Measurements from ENCODE around the gene COL4A2.

DNA sequence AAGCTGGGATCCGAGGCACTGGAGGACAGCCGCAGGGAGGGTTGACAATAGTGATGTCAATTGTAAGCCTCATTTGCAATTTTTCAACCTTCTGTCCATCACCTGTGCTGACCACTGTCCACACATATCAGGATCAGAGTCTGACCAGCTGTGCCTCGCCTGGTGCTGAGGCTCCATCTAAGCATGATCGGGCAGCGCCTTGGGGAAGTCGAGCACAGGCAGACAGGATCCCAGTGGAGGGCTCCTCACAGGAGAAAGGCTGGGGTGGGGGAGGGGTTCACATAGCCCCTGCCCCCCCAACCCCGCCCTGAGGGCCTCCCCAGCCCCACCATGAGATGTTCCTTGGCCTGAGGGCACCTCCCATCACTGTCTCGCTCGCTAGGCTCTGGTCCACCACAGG, 194.1 kb downstream of the COL4A2 start:
- TF ChIP-seq GATA2 (IDR thresholded peaks at IDR 0.05; ENCODE audit: low read depth, low read length) (no peak), GATA3 (IDR thresholded peaks at IDR 0.05; ENCODE audit: low read depth, low read length) (no peak)

Data from SH-SY5Y (cell line).